GM18499 (cell line): ENCODE measurements around the gene GGT7.
"Not testable (repeated sequence)": the region's sequence is repeated elsewhere in the genome, so short reads cannot be mapped to it uniquely, and the experiment has no call there.

Experiments used
- ATAC-seq: cut with Tn5 transposase; IDR thresholded peaks from one replicate; pipeline ENCODE4 v1.9.1; 2021; ENCODE audit warnings: moderate number of reproducible peaks; ENCODE audit not compliant: insufficient read depth, unreplicated experiment

GGT7 gene

DNA sequence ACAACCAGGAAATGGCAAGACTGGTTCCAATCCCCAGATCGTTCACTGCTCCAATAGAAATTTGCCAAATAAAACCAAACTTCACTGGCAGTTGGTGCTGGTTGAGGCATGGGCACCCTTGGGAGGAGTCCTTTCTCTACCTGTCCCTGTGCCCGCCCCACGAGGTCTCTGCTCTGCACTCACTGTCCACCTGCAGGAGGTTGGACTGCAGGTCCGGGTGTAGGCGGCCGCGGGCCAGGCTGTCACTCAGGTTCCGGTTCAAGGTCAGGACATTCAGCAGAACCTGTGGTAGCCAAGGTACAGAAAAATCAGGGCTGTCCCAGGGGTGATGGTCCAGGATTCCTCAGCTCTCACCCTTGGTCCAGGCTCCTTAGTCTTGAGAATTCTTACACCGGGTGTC lies 22.9 kb downstream of the GGT7 start:
- no peak for ATAC-seq

DNA sequence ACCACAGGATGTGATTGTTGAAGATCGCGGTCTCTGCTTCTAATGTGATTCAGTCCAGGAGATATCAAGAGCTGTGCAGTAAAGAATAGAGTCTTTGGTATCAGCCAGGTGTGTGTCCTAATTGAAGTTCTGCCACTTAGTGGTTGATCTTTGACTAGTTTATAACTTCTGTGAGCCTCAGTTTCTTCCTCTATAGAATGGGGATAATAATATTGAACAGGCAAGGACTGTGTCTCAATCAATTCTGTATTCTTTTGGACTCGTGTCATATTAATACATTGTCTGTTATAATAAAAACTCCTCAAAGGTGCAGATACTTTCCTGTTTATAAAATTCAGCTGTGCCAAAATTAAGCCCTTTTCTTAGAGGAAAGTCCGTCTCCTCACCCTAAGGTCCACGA lies 24.1 kb downstream of the GGT7 start:
- ATAC-seq: no peak

DNA sequence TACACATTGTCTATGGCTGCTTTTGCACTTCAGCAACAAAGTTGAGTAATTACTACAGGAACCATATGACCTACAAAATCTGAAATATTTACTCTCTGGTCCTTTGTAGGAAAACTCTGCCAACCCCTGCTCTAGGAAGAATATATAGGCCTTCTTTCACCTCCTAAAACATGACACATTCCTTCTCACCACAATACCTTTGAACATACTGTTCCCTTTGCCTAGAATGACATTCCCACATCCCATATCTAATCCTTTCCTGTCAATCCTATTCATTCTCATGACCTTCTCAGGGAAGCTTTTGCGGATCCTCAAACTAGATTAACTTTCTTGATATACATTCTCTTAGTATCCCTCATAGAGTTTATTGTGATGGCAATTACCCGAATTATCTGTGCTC lies 29.2 kb downstream of the GGT7 start:
- ATAC-seq: no peak

DNA sequence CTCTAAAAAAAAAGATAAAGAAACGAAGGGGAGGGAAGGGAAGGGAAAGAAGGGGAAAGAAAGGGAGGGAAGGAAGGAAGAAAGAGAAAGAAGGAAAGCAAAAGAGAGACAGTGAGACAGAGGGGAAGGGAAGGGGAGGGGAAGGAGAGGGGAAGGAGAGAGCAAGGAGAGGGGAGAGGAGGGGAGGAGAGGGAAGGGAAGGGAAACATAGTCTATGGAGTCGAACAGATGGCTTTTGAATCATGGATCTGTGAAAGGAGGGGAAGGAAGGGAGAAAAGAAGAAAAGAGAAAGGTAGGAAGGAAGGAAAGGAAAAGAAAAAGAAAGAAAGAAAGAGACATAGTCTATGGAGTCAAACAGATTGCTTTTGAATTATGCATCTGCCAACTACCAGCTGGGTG lies 30.5 kb downstream of the GGT7 start:
- ATAC-seq: no peak

DNA sequence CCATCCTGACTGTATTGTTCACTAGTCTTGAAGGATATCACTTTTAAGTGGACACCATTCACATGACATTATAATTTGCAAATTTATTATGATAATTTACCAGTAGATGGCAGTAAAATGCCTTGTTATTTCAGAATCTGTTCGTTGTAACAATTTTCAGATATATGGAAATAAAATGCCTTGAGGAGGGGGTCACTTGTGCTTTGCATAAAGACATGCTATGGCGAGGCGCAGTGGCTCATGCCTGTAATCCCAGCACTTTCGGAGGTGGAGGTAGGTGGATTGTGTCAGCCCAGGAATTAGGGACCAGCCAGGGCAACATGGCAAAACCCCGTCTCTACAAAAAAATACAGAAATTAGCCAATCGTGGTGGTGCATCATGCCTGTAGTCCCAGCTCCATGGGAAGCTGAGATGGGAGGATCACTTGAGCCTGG lies 38.2 kb downstream of the GGT7 start:
- ATAC-seq: no peak

DNA sequence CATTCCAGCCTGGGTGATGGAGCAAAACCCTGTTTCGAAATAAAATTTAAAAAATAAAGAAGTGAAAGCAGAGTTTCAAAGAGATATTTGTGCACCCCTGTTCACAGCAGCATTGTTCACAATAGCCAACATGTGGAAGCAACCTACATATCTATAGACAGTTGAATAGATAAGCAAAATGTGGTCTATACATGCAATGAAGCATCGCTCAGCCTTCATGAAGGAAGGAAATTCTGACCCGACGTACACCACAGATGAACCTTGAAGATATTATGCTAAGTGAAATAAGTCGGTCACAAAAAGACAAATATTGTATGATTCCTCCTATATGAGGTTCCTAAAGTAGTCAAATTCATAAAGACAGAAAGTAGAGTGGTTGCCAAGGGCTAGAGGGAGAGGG lies 40.7 kb downstream of the GGT7 start:
- no peak for ATAC-seq

DNA sequence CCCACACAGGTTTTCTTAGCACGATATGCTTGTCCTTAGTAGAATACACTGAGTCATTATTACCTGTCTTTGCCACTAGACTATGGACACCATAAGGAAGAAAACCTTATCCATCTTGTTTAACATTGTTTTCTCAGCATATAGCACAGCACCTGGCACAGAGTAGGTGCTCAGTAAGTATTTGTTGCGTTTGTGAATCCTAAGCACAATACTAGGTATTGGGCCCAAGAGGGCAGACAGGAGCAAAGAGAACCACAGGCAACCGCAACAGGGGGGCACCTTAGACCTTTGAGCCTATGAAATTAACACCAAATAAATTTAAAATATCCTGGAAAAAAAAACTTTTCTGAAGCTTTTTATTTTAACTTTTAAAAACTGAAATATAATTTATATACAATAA lies 43.5 kb downstream of the GGT7 start:
- no peak for ATAC-seq

DNA sequence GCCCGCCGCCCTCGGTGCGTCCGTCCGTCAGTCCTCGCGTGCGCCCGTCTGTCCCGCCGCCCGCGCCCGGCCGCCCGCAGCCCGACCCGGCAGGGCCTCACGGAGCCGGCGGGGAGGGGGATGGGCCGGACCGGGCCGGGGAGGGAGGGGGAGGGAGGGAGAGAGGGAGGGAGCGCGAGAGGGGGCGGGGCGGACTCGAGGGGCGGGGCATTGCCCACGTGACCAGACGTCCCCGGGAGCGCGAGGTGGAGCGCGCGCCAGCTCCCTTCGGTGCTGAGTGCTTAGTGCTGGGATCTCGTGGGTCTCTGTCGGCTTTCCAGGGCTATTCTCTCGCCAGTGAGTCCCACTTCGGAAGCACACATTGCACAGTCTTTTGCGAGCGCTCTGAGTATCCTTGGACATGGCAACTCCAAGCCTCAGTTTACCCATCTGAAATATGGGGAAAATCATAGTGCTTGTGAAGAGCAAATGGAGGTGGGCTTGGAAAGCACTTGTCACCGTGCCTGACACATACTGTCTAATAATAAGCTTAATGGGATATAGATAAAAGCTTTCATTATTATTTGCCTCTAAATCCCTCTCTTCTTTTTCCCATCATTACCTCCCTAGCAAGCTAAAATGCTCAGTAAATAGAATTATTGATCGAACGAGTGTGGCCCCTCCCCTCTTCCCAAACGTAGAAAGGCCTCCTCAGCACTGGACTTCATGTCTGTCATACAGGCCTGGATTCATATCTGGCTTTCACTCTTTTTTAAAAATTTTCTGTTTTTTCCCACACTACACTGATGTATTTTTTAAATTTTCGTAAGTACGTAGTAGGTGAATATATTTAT lies 46.9 kb downstream of the GGT7 start, which contains the start of gene NCOA6:
TSS of gene NCOA6 (minus strand) at position 122 of the 833 bp plus-strand sequence. CDS start 43,296 bp downstream, outside the sequence.
- ATAC-seq: no peak

DNA sequence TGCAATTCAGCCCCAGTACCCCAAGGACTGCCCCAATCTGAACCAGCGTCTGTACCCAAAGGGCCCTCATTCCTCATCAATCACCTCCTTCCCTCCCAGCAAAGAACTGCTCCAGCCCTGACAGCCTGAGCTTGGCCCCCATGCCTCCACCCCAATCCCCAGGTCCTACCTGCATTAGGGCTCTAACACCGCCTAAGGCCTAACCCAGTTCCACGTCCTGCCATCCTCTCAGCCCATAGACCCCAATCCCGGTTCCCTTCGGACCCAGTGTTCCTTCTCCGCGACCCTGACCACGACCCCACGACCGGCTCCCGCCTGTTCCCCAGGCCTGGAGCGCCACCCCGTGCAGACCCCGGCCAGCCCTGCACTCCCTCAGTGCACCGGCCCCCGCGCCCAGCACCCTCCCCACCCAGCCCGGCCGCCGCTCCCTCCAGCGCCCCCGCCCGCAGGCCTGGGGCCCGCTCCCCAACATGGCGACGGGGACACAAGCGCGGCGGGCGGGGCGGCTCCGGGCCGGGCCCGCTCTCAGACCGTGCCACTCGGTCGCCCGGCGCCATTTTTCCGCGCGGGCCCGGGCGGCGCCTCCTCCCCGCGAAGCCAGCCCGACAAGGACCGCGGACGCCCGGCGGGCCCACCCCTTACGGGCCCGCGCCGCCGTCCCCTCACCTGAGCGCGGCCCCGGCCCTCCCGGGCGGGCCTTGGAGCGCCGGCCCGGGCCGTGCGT lies 47.7 kb downstream of the GGT7 start:
- ATAC-seq: no peak

DNA sequence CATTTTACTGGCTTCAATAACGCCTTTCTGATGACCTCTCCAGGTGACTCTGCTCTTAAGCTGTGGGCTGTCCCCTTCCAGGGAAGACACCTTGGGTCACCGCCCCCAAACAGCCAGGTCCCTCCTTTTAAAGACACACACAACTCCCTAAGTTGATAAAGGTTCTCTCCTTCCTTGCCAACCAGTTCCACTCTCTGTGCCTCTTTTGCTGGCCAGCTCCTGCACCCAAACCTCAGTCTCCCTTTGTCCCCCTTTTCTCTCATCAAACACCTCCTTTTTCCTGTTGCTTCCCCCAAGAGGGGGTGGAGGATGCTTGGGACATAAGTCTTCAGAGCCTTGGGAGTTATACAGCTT lies 48.2 kb downstream of the GGT7 start:
- peak; percentile 48 for ATAC-seq

DNA sequence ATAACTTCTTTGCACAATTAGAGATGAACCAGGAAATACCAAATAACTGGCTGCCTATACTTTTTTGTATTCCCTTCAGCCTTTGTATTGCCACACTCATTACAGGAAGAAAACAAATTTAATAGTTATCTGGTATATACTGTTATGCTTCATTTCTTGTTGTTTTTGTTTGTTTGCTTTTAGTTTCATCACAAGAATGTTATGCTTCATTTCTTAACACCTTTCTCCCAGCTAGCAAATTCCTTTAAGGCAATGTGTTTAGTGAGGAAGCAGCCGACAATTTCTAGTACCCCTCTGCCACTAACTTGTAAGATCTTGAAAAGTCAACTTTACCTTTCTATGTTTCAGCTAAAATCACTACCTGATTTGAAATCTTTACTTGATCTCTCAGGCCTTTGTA lies 48.6 kb downstream of the GGT7 start:
- ATAC-seq: no peak

DNA sequence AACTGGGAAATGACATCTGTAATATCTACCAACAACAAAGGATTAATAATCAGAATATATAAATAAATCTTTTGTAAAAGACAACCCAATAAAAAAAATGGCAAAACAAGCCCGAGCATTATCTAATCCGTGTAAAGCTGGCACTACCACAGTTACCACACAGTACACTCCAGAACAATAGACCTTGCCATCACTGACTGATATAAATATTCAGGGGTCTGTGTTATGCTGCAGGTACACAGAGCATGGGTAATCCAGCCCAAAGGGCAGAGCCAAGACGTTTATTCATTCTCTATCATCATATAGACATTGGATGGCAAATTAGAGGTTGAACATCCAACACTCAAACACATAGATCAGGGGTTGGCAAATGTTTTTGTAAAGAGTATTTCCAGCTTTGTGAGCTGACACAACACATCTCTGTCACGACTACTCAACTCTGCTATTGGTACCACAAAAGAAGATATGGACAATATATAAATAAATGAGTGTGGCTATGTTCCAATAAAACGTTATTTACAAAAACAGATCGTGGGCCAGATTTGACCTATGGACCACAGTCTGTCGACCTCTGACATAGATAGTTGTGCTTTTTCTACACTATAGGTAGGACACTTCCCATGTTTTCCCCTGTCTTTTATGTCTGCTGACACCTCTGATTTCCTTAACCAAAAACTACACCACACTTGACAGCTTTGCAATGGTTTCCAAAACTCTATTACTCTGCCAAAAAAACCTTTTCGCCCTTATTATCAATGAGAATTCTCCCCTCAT lies 51.7 kb downstream of the GGT7 start:
- no peak for ATAC-seq

DNA sequence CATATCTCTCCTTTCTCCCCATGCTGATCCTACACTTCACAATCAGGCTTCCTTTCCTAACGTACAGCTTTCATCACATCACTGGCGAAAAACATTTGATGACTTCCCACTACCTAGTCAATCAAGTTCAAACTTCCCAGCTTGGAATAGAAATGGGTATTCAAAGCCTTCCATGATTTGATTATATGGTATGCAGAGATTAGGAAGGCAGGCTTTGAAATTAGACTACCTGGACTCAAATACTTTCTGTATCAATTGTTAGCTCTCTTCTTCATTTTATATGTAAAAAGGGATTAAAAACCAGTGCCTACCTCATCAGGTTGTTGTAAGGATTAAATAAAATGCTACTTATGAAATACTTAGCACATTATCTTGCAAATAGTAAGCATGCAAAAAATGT lies 54.9 kb downstream of the GGT7 start:
- ATAC-seq: no peak

DNA sequence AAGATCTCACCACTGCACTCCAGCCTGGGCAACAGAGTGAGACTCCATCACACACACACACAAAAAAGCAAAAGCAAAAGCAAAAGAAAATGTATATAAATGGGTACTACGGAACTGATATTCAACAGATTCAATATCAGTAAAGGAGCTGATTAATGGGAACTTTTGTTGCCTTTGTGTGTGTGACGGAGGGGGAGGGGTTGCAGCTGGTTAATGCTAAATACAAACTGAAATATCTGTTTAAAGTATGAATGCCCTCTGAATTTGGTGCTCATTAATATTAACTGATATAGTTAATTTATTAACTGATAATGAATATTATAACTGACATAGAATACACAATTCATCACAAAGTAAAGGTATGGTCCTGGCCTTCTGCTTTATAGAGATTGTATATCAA lies 55.6 kb downstream of the GGT7 start:
- ATAC-seq: no peak

DNA sequence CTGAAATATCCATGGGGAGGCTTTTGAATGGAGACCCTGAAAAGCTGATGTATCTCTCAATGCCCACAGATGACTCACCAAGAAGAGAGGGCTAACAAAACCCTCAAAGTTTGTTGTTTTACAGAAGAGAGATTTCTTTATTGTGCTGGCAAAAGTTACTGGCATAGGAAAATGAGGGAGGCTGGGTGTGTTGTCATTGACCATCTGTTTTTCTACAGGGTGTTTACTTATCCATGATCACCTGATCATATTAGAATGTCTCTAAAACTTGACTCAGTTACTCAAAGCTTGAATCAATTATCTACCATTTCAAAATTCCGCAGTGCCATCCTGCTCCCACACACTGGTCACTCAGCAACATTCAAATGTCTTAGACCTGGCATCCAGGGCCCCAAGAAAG lies 57.0 kb downstream of the GGT7 start:
- ATAC-seq: no peak

DNA sequence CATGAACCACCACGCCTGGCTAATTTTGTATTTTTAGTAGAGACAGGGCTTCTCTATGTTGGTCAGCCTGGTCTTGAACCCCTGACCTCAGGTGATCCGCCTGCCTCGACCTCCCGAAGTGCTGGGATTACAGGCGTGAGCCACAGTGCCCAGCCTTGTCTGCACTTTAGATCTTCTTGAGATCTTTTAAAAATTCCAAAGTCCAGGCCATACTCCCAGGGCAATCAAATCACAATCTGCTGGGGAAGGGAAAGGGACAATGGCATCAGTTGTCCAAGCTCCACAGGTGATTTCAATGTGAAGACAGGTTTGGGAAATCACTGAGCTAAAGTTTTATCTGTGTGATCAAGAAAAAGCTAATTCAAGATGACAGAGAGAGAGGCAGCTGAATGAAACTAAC lies 64.1 kb downstream of the GGT7 start:
- no peak for ATAC-seq

DNA sequence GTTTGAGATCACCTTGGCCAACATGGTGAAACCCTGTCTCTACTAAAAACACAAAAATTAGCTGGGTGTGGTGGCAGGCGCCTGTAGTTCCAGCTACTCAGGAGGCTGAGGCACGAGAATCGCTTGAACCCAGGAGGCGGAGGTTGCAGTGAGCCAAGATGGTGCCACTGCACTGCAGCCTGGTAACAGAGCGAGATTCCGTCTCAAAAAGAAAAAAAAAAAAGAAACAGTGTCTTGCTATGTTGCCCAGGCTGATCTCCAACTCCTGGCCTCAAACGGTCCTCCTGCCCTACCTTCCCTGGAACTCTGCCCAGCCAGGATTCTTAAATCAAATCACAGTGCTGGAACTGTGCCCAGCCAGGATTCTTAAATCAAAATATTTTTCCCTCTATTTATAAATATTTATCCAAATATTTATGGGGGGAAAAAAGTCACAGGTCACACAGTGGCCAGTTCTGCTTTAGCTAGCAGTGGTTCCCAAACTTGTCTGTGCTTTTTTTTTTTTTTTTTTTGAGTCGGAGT lies 64.7 kb downstream of the GGT7 start:
- not testable (repeated sequence) for ATAC-seq

DNA sequence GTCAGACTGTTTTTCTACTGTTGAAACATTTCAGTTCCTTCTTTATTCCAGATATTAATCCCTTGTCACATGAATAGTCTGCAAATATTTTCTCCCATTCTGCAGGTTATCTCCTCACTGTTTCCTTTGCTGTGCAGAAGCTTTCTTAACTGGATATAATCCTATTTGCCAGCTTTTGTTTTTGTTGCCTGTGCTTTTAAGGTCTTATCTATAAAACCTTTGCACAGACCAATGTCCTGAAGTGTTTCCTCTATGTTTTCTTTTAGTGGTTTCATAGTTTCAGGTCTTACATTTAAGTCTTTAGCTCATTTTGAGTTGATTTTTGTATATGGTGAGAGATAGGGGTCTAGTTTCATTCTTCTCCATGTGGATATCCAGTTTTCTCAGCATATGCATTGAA lies 66.4 kb downstream of the GGT7 start:
- no peak for ATAC-seq

DNA sequence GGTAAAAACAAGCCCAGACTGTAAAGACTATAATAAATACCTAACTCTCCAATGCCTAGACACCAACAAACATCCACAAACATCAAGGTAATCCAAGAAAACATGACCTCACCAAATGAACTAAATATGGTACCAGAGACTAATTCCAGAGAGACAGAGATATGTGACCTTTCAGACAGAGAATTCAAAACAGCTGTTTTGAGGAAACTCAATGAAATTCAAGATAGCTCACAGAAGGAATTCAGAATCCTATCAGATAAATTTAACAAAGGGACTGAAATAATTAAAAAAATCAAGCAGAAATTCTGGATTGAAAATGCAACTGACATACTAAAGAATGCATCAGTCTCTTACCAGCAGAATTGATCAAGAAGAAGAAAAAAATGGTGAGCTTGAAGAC lies 73.8 kb downstream of the GGT7 start:
- no peak for ATAC-seq

DNA sequence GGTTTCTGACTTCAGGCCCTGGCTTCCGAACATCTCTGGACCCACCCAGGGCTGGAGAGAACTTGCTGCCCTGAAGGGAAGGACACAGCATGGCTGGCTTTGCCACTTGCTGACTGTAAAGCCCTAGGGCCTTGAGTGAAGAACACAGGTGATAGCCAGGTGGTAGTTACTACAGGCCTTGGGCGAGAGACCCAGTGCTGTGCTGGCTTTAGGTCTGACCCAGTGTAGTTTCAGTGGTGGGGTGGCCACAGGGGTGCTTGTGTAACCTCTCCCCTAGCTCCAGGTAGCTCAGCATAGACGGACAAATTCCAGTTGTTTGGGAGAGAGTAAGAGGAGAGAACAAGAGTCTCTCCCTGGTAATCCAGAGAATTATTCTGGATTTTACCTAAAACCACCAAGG lies 74.3 kb downstream of the GGT7 start:
- no peak for ATAC-seq
